Astrocyte of the cerebellum (primary cell): Measurements from ENCODE around the gene FCRL4.

ENCODE experiments used
- DNase-seq: peaks from one replicate; pipeline ENCODE4 v3.0.0-alpha.2; 2011; ENCODE audit warnings: low read depth
- H3K4me3 ChIP-seq: 2 replicates; pipeline ENCODE4 v1.5.1; 2011; ENCODE audit warnings: mild to moderate bottlenecking, low read depth, low read length, moderate library complexity
- CTCF ChIP-seq: IDR thresholded peaks from 2 replicates; pipeline ENCODE4 v1.5.1; 2012; ENCODE audit warnings: low read length, low read depth, moderate library complexity, mild to moderate bottlenecking; ENCODE audit errors: missing control alignments
- in situ Hi-C: cut with HindIII; loops from 2 replicates; pipeline ENCODE4 v1.10.0; 2017; ENCODE audit warnings: low sequenced_read_pairs

The FCRL4 gene

GRCh38 chr1:157624471-157624870 is 26.6 kb upstream of the FCRL4 start:
- H3K4me3 ChIP-seq: no peak overlapping the region
- DNase-seq: no peak
- in situ Hi-C loops: no loop called here
- no peak for TF ChIP-seq CTCF

- TF ChIP-seq CTCF: no peak
- in situ Hi-C loops: no loop called here
- no peak overlapping the region for H3K4me3 ChIP-seq
- no peak for DNase-seq
These were observed 24.6 kb upstream of the FCRL4 start for GRCh38 chr1:157622471-157622870.

- H3K4me3 ChIP-seq: no peak overlapping the region
- TF ChIP-seq CTCF: no peak
- DNase-seq: no peak
- in situ Hi-C loops: no loop called here
These were observed 20.3 kb upstream of the FCRL4 start for GRCh38 chr1:157618190-157618589.

GRCh38 chr1:157600236-157600635 is 2.4 kb upstream of the FCRL4 start:
- DNase-seq: no peak
- in situ Hi-C loops: no loop called here
- no peak for TF ChIP-seq CTCF

GRCh38 chr1:157596384-157596783 is 1.5 kb downstream of the FCRL4 start:
- H3K4me3 ChIP-seq: no peak overlapping the region
- no peak for DNase-seq
- in situ Hi-C loops: no loop called here
- TF ChIP-seq CTCF: no peak

More at GRCh38 chr1:157600236-157600635, 2.4 kb upstream of the FCRL4 start:
- no peak overlapping the region for H3K4me3 ChIP-seq

- no peak for TF ChIP-seq CTCF
- DNase-seq: no peak
- no peak overlapping the region for H3K4me3 ChIP-seq
- in situ Hi-C loops: no loop called here
These were observed 2.5 kb downstream of the FCRL4 start for GRCh38 chr1:157595356-157595755.

- DNase-seq: no peak
- in situ Hi-C loops: no loop called here
- TF ChIP-seq CTCF: no peak
These were observed 11.9 kb downstream of the FCRL4 start for GRCh38 chr1:157585984-157586383.

More at GRCh38 chr1:157585984-157586383, 11.9 kb downstream of the FCRL4 start:
- no peak overlapping the region for H3K4me3 ChIP-seq
